GM21515 (cell line): ENCODE measurements around the gene CNOT4.
"Not testable (repeated sequence)": the region's sequence is repeated elsewhere in the genome, so short reads cannot be mapped to it uniquely, and the experiment has no call there.

ENCODE experiments used
- ATAC-seq: cut with Tn5 transposase; IDR thresholded peaks from one replicate; pipeline ENCODE4 v1.9.1; 2021; ENCODE audit not compliant: unreplicated experiment

CNOT4 gene

DNA sequence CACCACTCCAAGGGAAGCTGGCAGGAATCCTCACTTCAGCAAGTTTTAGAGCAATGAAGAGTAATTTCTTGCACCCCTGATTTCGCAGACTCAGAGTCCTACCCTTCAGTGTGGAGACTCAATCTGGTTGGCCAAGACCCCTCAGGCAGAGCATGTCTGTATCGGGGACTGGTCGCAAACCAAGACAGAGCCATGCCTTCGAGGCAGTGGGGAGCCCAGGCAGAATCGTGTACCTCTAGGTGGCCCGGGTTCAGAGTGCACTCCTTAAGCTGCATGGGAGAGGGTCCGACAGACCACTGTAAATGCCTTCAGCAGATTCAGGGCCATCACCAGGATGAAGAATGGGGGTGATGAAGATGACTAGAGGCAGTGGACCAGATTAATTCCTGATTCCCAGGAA is 181.4 kb downstream of the CNOT4 start:
- no peak for ATAC-seq

GRCh38 chr7:135328053-135328452 is 181.8 kb downstream of the CNOT4 start:
- no peak for ATAC-seq

DNA sequence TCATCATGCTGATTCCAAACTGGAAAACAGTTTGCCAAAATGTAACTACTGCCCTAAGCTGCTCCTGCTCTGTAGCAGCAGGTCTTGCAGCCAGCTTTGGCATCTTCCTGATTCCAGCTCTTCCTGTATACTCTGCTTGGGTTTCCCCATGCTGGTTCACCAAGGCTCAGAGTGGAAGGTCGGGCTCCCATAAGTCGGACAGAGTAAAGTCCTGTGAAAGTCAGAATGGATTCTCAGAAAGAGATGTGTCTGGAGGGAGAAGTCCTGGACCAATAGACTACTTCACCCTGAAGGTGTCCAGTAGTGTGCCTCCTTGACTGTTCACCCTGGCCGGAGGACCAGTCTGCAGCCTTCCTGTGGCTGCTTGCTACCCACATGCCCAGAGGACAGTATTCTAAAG is 182.4 kb downstream of the CNOT4 start:
- no peak for ATAC-seq

DNA sequence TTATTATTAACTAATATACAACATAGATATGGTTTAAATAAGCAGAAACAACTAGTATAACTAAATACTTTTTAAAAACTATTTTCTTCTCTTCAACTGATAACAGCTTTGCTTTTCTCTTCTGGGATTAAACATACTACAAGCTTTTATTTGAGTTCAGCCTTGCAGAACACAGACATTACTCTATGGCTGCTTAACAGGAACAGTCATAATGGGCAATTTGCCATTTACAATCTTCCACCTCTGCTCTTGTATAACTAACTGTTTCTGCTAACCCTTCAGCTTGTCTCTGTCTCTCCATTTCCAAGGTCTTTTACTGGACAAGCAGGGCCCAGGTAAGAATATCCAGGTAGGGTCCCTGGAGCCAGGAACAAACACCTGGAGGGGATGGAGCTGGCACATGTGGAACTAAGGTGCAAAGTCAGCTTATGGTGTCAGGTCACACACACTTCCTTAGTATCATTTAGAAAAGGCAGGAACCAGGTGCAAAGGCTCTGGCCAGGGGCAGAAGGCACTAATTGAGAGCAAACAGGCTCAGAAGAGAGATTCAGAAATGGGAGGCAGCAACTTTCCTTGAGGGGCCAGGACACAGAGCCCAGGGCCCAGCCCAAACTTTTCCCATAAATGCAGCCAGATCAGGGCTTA is 183.1 kb downstream of the CNOT4 start:
- no peak for ATAC-seq

DNA sequence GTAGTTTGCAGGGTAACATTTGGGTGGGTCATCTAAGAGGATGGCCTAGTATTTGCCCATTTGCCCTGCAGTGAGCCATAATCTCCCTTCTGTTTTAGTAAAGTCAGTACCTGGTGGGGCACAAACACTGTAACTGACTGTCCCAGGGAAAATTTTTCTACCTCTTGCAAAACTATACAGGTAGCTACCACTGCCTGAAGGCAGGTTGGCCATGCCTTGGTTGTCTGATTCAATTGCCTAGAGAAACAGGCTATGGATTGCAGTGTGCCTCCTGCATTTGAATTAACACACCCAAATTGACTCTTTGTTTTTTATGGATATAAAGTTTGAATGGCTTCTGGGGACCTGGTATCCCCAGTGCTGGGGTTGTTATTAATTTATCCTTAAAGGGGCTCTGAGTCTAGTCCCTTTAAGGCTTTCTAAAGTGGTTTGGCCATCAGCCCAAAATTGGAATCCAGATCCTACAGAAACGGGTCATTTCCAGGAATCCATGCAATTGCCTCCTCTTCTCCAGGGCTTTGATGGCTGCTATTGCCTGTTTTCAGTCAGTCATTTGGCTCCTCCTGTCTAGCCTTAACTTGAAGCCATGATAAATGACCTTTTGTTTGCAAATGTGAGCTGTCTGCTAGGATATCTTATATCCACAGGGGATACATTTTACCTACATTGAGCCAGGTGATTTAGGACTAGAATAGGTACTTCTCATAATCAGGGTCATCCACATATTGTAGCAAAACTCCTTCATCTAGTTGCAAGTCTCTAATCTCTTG is 187.1 kb downstream of the CNOT4 start:
- no peak for ATAC-seq

DNA sequence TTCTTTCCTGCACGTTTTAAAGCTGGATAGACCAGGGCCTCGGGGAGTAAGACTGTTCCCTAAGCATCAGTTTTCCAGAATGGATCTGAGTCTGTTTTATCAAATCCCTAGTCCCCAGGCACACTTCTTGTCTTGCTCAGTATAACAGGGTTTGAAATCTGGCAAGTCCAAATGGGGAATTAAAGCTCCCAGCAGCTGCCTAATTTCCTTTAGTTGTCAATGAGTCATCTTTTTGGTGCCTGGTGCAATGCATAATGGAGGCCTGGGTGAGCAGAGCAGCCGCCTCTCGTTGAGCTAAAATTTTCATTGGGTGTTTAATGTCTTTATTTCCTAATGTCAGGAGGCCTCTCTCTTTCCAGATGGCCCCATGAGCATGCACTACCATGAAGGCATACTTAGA is 188.3 kb downstream of the CNOT4 start:
- ATAC-seq = no peak

DNA sequence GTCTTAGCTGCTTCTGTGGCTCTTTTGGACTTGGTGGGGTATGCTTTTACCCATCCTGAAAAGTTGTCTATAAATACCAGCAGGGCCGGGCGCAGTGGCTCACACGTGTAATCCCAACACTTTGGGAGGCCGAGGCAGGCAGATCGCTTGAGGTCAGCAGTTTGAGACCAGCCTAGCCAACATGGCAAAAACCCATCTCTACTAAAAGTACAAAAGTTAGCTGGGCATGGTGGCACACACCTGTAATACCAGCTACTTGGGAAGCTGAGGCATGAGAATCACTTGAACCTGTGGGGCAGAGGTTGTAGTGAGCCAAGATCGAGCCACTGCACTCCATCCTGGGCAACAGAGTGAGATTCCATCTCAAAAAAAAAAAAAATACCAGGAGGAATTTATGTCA is 188.9 kb downstream of the CNOT4 start:
- not testable (repeated sequence) for ATAC-seq

DNA sequence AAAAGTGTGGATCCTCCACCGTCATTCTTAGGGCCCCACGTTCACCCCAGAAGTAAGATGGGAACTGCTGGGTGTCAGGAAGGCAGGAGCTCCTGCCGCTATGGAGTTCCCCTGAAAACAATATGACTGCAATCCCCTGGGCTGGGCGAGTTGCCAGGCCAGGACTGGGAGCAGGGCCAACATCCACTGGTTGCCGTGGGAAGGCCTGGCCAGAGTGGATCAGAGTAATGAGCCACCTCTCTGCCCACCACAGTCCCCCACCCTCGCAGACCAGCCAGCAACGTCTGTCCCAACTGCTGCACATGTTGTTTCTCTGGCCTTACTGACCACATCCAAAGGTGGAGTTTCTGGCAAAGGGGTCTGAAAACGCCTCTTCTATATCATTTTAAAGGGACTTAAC is 189.6 kb downstream of the CNOT4 start:
- ATAC-seq = no peak

DNA sequence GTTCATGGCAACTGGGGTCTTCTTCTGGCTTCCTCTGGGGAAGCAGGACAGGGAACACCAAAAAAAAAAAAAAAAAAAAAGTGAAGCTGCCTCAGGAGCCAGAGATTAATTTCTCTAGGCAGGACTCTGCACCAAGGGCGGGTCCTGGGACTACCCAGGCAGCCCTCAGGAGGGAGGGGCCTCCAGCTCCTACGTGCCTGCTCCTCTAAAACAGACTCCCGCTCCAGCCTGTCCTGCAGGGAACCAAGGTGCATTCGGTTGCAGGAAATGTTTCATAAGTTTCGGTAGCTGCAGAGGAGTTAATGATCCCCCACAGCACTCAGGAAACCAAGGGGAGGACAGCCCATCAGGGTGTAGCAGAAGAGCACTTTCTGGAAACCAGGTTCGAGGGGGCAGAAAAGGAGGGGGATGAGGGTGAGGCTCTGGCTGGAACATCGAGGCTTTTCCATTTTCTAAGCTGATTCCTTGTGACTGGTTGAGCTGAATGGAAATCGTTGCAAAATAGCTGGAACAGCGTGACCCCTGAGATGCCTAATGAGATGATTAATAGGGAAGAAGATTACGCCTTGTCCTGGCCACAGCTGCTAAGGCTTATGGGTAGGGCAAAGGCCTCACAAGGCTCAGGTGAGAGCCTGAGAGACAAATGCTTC is 192.1 kb downstream of the CNOT4 start:
- ATAC-seq = no peak

GRCh38 chr7:135316648-135317313 is 193.1 kb downstream of the CNOT4 start:
- no peak for ATAC-seq

GRCh38 chr7:135313971-135314370 is 195.9 kb downstream of the CNOT4 start:
- ATAC-seq = no peak
